ENCODE data around the gene GDPD1.
"Not testable (repeated sequence)": the region's sequence is repeated elsewhere in the genome, so short reads cannot be mapped to it uniquely, and the experiment has no call there.

Gene GDPD1

DNA sequence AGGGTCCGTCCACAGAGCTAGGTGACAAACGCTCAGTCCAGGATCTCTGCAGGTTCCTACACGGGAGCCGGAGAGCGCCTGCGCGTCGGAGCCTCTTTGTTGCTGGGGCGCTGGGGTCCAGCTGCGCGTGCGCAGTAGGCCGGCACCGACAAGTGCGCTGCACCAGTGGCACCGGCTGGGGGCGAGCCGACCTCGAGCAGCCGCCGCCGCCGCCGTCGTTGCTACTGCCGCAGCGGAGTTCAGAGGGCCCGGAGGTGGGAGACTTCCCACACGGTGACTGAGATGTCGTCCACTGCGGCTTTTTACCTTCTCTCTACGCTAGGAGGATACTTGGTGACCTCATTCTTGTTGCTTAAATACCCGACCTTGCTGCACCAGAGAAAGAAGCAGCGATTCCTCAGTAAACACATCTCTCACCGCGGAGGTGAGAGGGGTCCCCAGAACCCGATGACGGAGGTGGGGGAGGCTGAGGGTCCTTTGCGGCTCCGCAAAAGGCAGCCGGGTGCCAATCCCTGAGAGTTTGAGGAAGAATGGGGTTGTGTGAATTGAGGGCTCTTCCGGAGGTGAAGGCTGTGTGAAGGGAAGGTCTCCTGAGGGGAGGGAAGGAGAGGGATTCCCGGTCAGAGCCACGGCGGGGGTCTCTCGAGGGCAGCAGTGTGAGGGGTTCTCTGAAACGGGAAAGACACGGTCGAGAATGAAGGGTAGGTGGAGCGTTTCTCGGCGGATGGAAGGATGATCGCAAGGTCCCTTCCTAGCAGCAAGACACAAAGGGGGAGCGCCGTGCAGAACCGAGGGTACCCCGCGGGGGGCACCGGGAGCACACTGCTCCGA, at the start of gene GDPD1:
Gene GDPD1 (plus strand): TSS at position 184 of the 831 bp plus-strand sequence. CDS start 99 bp downstream, at position 283.
- DNase-seq = peak; percentile 92 to 95

DNA sequence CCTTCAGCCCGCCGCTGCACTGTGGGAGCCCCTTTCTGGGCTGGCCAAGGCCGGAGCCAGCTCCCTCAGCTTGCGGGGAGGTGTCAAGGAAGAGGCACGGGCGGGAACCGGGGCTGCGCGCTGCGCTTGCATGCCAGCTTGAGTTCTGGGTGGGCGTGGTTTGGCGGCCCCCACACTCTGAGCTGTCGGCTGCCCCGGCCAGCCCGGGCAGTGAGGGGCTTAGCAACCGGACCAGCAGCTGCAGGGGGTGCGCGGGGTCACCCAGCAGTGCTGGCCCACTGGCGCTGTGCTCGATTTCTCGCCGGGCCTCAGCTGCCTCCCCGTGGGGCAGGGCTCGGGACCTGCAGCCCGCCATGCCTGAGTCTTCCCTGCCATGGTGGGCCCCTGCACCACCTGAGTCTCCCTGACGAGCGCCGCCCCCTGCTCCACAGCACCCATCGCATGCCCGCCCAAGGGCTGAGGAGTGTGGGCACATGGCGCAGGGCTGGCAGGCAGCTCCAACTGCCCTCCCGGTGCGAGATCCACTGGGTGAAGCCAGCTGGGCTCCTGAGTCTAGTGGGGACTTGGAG, 47.8 kb upstream of the GDPD1 start:
- no peak for DNase-seq

GRCh38 chr17:59174671-59175070, 45.6 kb upstream of the GDPD1 start:
- DNase-seq = no peak

DNA sequence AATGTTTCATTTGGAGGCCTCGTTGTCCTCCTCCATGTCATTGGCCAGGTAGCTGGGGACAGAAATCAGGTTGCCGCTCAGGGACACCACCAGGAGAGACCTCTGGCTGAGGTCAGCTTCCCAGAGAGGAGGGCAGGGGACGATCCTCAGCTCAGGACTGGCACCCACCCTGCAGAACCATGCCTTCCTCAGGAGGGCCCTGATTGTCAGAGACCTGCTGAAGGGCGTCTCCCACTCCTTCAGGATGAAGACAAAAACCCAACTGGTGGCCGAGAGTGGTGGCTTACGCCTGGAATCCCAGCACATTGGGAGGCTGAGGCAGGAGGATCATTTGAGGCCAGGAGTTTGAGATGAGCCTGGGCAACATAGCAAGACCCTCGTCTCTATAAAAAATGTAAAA, 45.2 kb upstream of the GDPD1 start:
- no peak for DNase-seq

DNA sequence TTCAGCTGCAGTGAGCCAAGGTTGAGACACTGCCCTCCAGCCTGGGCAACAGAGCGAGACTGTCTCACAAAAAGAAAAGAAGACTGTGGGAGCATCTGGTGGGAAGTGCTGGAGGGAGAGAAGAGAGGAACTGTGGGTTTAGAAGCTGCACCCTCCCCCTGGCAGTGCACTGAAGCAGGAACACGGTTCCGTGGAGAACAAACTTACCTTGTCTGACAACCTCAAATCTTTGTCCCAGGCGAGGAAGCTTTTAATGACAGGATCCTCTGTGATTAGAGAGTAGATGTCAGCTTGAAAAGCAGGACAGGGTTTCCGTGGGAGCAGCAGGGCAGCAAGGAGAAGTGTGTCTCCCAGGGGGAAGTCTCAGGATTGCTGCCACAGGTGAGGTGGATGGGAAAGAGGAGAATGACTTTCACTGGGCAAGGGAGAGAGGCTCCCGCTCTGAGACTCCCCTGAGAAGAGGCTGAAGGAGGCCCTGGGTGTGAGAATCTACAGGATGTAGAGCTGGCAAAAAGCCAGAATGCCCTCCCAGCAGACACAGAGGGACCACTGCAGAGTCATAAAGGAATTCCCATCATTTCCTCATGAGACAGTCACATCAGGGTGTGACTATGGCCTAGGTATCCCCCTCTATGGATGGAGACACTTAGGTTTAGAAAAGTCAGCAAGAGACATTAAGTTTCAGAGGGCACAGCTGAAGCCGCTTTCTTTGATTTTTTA, 41.9 kb upstream of the GDPD1 start:
- DNase-seq = no peak

DNA sequence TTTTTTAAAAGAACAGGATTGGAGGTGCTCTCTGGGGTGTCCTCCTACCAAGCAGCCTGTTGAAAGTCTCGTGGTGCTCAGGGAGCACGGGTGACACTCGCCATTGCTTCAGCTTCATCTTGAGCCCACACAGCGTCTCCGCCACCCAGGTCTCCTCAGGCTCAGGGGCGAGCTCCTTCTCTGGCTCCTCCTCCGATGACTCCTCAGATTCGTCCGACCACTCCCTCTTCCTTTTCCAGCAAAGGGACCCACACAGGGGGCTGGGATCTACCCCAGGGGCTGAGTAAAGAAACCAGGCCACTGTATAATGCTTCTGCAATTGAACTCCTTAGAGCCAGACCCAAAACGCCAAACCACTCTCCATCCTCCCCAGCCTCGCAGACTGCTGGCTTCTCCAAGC, 40.7 kb upstream of the GDPD1 start:
- not testable (repeated sequence) for DNase-seq

- DNase-seq = no peak
Observed at GRCh38 chr17:59180626-59181025, 39.7 kb upstream of the GDPD1 start.

DNA sequence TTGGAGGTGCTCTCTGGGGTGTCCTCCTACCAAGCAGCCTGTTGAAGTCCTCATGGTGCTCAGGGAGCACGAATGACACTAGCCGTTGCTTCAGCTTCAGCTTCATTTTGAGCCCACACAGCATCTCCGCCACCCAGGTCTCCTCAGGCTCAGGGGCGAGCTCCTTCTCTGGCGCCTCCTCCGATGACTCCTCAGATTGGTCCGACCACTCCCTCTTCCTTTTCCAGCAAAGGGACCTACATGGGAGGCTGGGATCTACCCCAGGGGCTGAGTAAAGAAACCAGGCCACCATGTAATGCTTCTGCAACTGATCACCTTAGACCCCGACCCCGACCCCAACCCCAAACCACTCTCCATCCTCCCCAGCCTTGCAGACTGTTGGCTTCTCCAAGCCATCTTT, 38.8 kb upstream of the GDPD1 start:
- no peak for DNase-seq

GRCh38 chr17:59185997-59186396, 34.3 kb upstream of the GDPD1 start:
- DNase-seq = no peak

DNA sequence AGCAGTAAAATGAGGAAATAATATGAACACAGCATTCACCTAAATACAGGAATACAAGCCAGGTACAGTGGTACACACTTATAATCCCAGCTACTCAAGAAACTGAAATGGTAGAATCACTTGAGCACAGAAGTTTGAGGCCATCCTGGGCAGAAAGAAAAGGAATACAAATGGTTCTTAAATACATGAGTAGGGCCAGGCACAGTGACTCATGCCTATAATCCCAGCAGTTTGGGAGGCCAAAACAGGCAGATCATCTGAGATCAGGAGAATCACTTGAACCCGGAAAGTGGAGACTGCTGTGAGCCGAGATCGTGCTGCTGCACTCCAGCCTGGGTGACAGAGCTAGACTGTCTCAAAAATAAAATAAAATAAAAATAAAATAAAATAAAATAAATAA, 33.5 kb upstream of the GDPD1 start:
- no peak for DNase-seq

DNA sequence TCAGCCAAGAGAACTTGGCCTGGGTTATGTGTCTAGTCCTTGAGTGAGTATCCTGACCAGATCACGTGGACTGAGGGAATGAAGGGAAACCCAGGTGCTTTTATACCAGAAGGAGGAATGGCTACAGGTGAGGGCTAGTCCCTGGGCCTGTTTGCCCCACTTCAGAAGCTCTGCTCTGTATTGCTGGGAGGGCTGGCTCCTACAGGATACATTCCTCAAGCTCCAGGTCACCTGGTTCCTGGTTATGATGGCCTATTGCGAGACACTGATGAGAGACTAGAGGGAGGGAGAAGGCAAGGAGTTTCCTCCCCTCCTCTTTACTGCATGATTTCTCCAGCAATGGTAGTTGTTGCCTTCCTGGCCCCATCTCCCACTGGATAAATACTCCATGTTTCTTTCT, 29.5 kb upstream of the GDPD1 start:
- no peak for DNase-seq

GRCh38 chr17:59193336-59193862, 26.9 kb upstream of the GDPD1 start:
- DNase-seq = no peak

- no peak for DNase-seq
Observed at GRCh38 chr17:59199398-59199797, 20.9 kb upstream of the GDPD1 start.

- DNase-seq = no peak
Observed at GRCh38 chr17:59202320-59202719, 18.0 kb upstream of the GDPD1 start.

DNA sequence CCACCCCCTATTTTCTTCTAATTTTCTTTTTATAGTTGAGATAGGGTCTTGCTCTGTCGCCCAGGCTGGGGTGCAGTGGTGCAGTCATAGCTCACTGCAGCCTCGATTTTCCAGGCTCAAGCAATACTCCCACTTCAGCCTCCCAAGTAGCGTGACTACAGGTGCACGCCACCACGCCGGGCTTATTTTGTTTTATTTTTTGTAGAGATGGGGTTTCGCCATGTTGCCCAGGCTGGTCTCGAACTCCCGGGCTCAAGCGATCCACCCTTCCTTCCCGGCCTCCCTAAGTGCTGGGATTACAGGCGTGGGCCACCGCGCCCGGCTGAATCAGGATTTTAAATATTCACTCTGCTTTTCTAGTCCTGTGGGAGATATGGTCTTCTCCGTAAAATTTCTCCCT, 941 bp upstream of the GDPD1 start:
- DNase-seq = no peak

- no peak for DNase-seq
Observed at GRCh38 chr17:59219992-59220327, 351 bp upstream of the GDPD1 start.

- DNase-seq = no peak
Observed at GRCh38 chr17:59221159-59221847, 992 bp downstream of the GDPD1 start.

- no peak for DNase-seq
Observed at GRCh38 chr17:59223813-59224212, 3.5 kb downstream of the GDPD1 start.

DNA sequence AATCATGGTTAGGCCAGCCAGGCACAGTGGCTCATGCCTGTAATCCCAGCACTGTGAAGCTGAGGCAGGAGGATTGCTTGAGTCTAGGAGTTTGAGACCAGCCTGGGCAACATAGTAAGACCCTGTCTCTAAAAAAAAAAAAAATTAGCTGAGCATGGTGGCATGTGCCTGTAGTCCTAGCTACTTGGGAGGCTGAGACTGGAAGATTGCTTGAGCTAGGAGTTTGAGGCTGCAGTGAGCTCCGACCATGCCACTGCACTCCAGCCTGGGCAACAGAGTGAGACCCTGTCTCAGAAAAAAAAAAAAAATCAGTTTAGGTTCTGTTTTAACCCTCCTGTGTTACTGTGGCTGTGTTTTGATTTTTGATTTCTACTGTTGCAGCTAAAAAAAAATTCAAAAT, 8.3 kb downstream of the GDPD1 start:
- DNase-seq = not testable (repeated sequence)

DNA sequence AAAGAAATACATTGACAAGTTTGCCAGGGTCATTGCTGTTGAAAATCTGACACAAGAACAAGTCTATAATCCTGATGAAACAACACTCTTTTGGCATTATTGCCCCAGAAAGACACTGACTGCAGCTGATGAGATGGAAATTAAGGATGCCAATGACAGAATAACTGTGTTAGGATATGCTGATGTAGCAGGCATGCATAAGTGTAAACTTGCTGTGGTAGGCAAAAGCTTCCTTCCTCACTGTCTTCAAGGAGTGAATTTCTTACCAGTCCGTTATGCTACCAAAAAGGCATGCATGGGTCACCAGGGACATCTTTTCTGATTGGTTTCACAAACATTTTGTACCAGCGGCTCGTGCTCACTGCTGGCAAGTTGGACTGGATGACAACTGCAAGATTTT, 10.5 kb downstream of the GDPD1 start:
- no peak for DNase-seq

DNA sequence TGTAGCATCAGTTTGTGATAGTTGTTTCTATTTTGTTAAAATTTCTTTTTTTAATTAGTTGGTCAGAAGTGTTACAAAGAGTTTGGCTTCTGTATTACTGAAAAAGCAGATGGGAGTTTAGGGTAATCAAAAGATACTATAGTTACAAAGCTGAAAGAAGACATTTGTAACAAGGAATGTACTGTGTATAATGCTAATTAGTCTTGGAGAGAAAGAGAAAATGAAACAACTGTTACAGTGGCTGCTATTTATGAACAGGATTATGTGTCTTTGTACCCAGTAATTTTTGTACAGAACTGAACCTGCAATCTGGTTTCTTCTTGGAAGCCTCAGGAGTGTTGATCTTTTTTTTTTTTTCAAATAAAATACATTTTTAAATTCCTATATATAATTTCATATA, 14.3 kb downstream of the GDPD1 start:
- DNase-seq = no peak

- DNase-seq = no peak
Observed at GRCh38 chr17:59238906-59239305, 18.6 kb downstream of the GDPD1 start.

GRCh38 chr17:59244081-59244480, 23.8 kb downstream of the GDPD1 start:
- DNase-seq = no peak
